K562 (cell line): Measurements from ENCODE around the gene CFDP1. TPM values are rescaled to one million over a fixed set of nuclear protein-coding genes. Genes with fewer than 3 reads are reported as not detected.

Source experiments
- CBFA2T2 ChIP-seq: fragments of 450-650 bp; conservative IDR thresholded peaks from 2 replicates; pipeline ENCODE4 v1.6.1; 2017; ENCODE audit warnings: mild to moderate bottlenecking
- ETS2 ChIP-seq: IDR thresholded peaks from 2 replicates; pipeline ENCODE4 v1.6.1; 2016; ENCODE audit warnings: borderline replicate concordance, missing genetic modification characterization, mild to moderate bottlenecking, moderate library complexity, missing compliant biosample characterization; ENCODE audit not compliant: poor library complexity, severe bottlenecking
- MAZ ChIP-seq, 2 experiments: fragments of 450-650 bp in 1 of 2; sonication (generic) in 1 of 2; formaldehyde crosslinking; IDR thresholded peaks in 1 of 2; conservative IDR thresholded peaks in 1 of 2; 2 replicates each; pipeline versions ENCODE4 v1.4.0 to v1.5.0; 2020; ENCODE audit warnings: mild to moderate bottlenecking in 1 of 2, missing genetic modification reagents in 1 of 2
- NR2C2 ChIP-seq, 2 experiments: fragments of 200-800 bp in 1 of 2; sonication (Bioruptor generic) in 1 of 2; sonication (generic) in 1 of 2; formaldehyde crosslinking in 1 of 2; IDR thresholded peaks; 2 replicates each; pipeline versions ENCODE4 v1.6.1 to v1.8.0; 2016 to 2022; ENCODE audit warnings: mild to moderate bottlenecking in 1 of 2, missing compliant biosample characterization in 1 of 2, missing genetic modification characterization in 1 of 2, missing genetic modification reagents in 1 of 2
- POLR2AphosphoS2 ChIP-seq: IDR thresholded peaks from 2 replicates; pipeline ENCODE4 v1.6.1; 2012; ENCODE audit warnings: low read length, improper control_type of control experiment
- POLR2G ChIP-seq: fragments of 200-400 bp; formaldehyde crosslinking; IDR thresholded peaks from 2 replicates; pipeline ENCODE4 v1.6.1; 2017; ENCODE audit warnings: low read depth, mild to moderate bottlenecking, antibody characterized with exemption, low read length, moderate library complexity
- SIN3A ChIP-seq, 2 experiments: fragments of 150-350 bp in 1 of 2; IDR thresholded peaks; 2 replicates each; pipeline ENCODE4 v1.6.1; 2011 to 2016; ENCODE audit warnings: borderline replicate concordance in 2 of 2, low read depth in 2 of 2, low read length in 2 of 2, mild to moderate bottlenecking in 2 of 2, moderate library complexity in 2 of 2; ENCODE audit not compliant: control insufficient read depth in 1 of 2
- SIN3B ChIP-seq: fragments of 450-650 bp; IDR thresholded peaks from 2 replicates; pipeline ENCODE4 v1.6.1; 2017; ENCODE audit warnings: low read depth, mild to moderate bottlenecking, moderate library complexity
- SREBF2 ChIP-seq: sonication (generic); formaldehyde crosslinking; IDR thresholded peaks from 2 replicates; pipeline ENCODE4 v1.4.0; 2020; ENCODE audit warnings: mild to moderate bottlenecking, missing genetic modification reagents
- polyA plus RNA-seq, 8 experiments: library from polyadenylated mRNA; depleted of rRNA in 4 of 8; stranded (reverse) in 5 of 8; unstranded in 3 of 8; fragments of >200 nt; fragmentation: Nextera tagmentation in 2 of 8; fragmentation: Illumina TruSeq in 1 of 8; extraction: Ambion mirVana in 2 of 8; extraction: Trizol in 1 of 8; gene quantifications; 2 replicates each; pipeline versions ENCODE4 v1.2.1 to v1.2.3, GENCODE V29; 2011 to 2014; ENCODE audit warnings: inconsistent platforms in 1 of 8, missing spikeins in 1 of 8
- total RNA-seq, 7 experiments: library from RNA; depleted of rRNA in 6 of 7; stranded (reverse); fragments of >200 nt in 6 of 7; fragmentation: Illumina TruSeq in 2 of 7; extraction: Trizol in 2 of 7; gene quantifications; 2 replicates each; pipeline versions ENCODE4 v1.2.1 to v1.2.3, GENCODE V29; 2011 to 2021; ENCODE audit warnings: low replicate concordance in 1 of 7
- TF ChIP-seq, protein P1 (sequence below): sonication (generic); formaldehyde crosslinking; IDR thresholded peaks from 2 replicates; pipeline ENCODE4 v1.8.0; 2023; ENCODE audit warnings: mild to moderate bottlenecking, missing genetic modification reagents
- TF ChIP-seq, protein P2 (sequence below): IDR thresholded peaks from 2 replicates; pipeline ENCODE4 v1.6.1; 2011; ENCODE audit not compliant: insufficient read length; ENCODE audit errors: extremely low read depth
- TF ChIP-seq, protein P3 (sequence below): fragments of 250-450 bp; sonication (Bioruptor Pico); IDR thresholded peaks from 2 replicates; pipeline ENCODE4 v1.8.0; 2021; ENCODE audit warnings: moderate library complexity, mild to moderate bottlenecking, inconsistent platforms

Gene CFDP1
- total and polyA plus RNA-seq, 9 of the 15 experiments (the other 6 are each of a cell fraction or from before 2014, with no cell fraction given), result 31.5 to 78.4 (median 61.7) TPM

DNA sequence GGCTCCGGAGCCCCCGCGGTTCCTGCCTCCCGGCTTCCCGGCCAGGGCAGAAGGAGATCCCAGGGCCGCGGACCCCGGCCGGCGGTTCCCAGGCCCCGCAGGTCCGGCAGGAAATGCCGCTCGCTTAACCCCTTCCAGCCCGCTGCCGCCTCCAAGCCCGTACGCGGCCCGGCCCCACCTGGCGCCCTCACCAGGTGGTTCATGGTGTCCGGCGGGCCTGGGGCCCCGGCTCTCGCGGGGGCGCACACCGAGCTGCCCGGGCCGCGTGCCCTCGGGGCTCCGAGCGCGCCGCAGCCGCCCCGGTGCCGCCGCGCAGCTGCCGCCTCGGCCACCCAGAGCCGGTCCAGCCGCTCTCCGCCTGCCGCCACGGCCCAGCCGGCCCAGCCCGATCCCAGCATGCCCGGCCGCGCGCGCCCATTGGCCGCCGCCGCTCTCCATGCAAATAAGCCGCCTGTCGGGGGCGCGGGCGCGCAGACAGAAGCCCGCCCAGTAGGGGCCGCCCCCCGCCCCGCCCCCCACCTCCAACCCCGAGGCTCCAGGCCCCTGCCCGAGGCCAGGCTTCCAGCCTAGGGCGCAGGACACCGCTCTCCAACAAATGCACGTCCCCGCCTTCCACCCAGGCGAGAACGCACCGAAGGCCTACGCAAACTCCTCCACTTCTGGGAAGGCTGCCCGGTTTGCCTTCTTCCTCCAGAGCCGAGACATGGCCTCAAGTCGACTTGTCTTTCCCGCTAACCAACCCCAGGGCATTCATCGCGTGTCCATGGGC lies 181.8 kb downstream of the CFDP1 start, which contains the start of gene BCAR1 (continued):
- no peak for TF ChIP-seq SREBF2 (CRISPR knock-in tag)
- no peak for TF ChIP-seq SIN3A (IDR thresholded peaks at IDR 0.05; ENCODE audit: borderline replicate concordance in 2 of 2, control insufficient read depth in 1 of 2, low read depth in 2 of 2, low read length in 2 of 2)
- peak; percentile 80 for TF ChIP-seq POLR2G
- peak; percentile 62 for TF ChIP-seq SIN3B
- TF ChIP-seq, protein P1, sequence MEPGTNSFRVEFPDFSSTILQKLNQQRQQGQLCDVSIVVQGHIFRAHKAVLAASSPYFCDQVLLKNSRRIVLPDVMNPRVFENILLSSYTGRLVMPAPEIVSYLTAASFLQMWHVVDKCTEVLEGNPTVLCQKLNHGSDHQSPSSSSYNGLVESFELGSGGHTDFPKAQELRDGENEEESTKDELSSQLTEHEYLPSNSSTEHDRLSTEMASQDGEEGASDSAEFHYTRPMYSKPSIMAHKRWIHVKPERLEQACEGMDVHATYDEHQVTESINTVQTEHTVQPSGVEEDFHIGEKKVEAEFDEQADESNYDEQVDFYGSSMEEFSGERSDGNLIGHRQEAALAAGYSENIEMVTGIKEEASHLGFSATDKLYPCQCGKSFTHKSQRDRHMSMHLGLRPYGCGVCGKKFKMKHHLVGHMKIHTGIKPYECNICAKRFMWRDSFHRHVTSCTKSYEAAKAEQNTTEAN (CRISPR knock-in tag), result no peak
- TF ChIP-seq CBFA2T2, result no peak
- TF ChIP-seq MAZ (CRISPR knock-in tag; conservative IDR thresholded peaks at IDR 0.05 in 1 of 2, IDR thresholded peaks at IDR 0.05 in 1 of 2), result peak in 1 of 2 experiments; percentile 31; a peak in 1 of 4 replicates
- TF ChIP-seq POLR2AphosphoS2, result no peak
- TF ChIP-seq ETS2 (tag), result no peak
- no peak for TF ChIP-seq NR2C2 (CRISPR knock-in tag; IDR thresholded peaks at IDR 0.05)
- peak; percentile 37; the same call in 1 of the 2 replicates for TF ChIP-seq NR2C2 (tag; IDR thresholded peaks at IDR 0.05)
- TF ChIP-seq, protein P2, sequence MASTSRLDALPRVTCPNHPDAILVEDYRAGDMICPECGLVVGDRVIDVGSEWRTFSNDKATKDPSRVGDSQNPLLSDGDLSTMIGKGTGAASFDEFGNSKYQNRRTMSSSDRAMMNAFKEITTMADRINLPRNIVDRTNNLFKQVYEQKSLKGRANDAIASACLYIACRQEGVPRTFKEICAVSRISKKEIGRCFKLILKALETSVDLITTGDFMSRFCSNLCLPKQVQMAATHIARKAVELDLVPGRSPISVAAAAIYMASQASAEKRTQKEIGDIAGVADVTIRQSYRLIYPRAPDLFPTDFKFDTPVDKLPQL, result no peak
- TF ChIP-seq, protein P3, sequence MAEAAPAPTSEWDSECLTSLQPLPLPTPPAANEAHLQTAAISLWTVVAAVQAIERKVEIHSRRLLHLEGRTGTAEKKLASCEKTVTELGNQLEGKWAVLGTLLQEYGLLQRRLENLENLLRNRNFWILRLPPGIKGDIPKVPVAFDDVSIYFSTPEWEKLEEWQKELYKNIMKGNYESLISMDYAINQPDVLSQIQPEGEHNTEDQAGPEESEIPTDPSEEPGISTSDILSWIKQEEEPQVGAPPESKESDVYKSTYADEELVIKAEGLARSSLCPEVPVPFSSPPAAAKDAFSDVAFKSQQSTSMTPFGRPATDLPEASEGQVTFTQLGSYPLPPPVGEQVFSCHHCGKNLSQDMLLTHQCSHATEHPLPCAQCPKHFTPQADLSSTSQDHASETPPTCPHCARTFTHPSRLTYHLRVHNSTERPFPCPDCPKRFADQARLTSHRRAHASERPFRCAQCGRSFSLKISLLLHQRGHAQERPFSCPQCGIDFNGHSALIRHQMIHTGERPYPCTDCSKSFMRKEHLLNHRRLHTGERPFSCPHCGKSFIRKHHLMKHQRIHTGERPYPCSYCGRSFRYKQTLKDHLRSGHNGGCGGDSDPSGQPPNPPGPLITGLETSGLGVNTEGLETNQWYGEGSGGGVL, result no peak
